HL-60 (cell line): ENCODE results near the gene NLGN1.

Source experiments
- DNase-seq, 2 experiments: peaks; one replicate each; pipeline ENCODE4 v3.0.0-alpha.2; 2010 to 2020; ENCODE audit warnings: low read depth in 1 of 2, low spot score in 1 of 2
- H3K27ac ChIP-seq: fragments of 250-450 bp; sonication (Bioruptor Pico); replicated peaks from 2 replicates; pipeline ENCODE4 v1.5.1; 2020; ENCODE audit warnings: mild to moderate bottlenecking, moderate library complexity
- H3K27me3 ChIP-seq: fragments of 250-450 bp; sonication (Bioruptor Pico); 2 replicates; pipeline ENCODE4 v1.5.1; 2021; ENCODE audit warnings: mild to moderate bottlenecking, moderate library complexity; ENCODE audit not compliant: insufficient read depth, poor library complexity, severe bottlenecking
- H3K4me3 ChIP-seq: replicated peaks from 2 replicates; pipeline ENCODE4 v1.5.1; 2011; ENCODE audit warnings: mild to moderate bottlenecking, control low read depth, low read length; ENCODE audit not compliant: insufficient read depth
- CTCF ChIP-seq: IDR thresholded peaks from one replicate; pipeline ENCODE4 v1.5.1; 2011; ENCODE audit warnings: low read length, control low read depth, inconsistent platforms; ENCODE audit not compliant: insufficient read depth
- GABPA ChIP-seq: IDR thresholded peaks from 2 replicates; pipeline ENCODE4 v1.6.1; 2012; ENCODE audit warnings: low read depth
- POLR2AphosphoS5 ChIP-seq: IDR thresholded peaks from 2 replicates; pipeline ENCODE4 v1.6.1; 2012; ENCODE audit warnings: low read depth
- REST ChIP-seq: IDR thresholded peaks from 2 replicates; pipeline ENCODE4 v1.6.1; 2012; ENCODE audit warnings: low read depth; ENCODE audit not compliant: insufficient replicate concordance
- SPI1 ChIP-seq: IDR thresholded peaks from 2 replicates; pipeline ENCODE4 v1.6.1; 2012; ENCODE audit warnings: low read depth, mild to moderate bottlenecking, borderline replicate concordance

Gene NLGN1

GRCh38 chr3:173841334-173841733 is 443.8 kb downstream of the NLGN1 start:
- H3K27me3 ChIP-seq = no peaks in the 10 kb centered on the region
- H3K4me3 ChIP-seq = no peak overlapping the region
- TF ChIP-seq CTCF = no peak
- TF ChIP-seq REST = no peak
- TF ChIP-seq GABPA = no peak
- no peak for TF ChIP-seq SPI1
- no peak for TF ChIP-seq POLR2AphosphoS5
- no peak overlapping the region for H3K27ac ChIP-seq
- no peak for DNase-seq

GRCh38 chr3:173843060-173843459 is 445.5 kb downstream of the NLGN1 start:
- Histone ChIP-seq H3K27me3 (no peaks in the 10 kb centered on the region), H3K27ac (no peak overlapping the region), H3K4me3 (no peak overlapping the region)
- no peak for TF ChIP-seq GABPA
- TF ChIP-seq SPI1 = no peak
- no peak for TF ChIP-seq REST
- TF ChIP-seq POLR2AphosphoS5 = no peak
- TF ChIP-seq CTCF = no peak
- DNase-seq = no peak

- no peak for DNase-seq
- Histone ChIP-seq H3K4me3 (no peak overlapping the region), H3K27me3 (no peaks in the 10 kb centered on the region), H3K27ac (no peak overlapping the region)
- TF ChIP-seq POLR2AphosphoS5 (no peak), SPI1 (no peak), CTCF (no peak), REST (no peak), GABPA (no peak)
Observed at GRCh38 chr3:173846584-173846983, 449.0 kb downstream of the NLGN1 start.
